Stimulated activated CD4-positive, alpha-beta T cell treated with anti-CD3 and anti-CD28 coated beads, TNF-alpha, amount 100 ng/mL, for 1 hour (primary cell): ENCODE data around the gene KLHL5.
"Not testable (repeated sequence)": the region's sequence is repeated elsewhere in the genome, so short reads cannot be mapped to it uniquely, and the experiment has no call there.

Experiments used
- DNase-seq, 3 donors: peaks; one replicate each; pipeline ENCODE4 v3.0.0-alpha.2; 2020; ENCODE audit warnings: low read depth in 3 of 3, low spot score in 1 of 3

The KLHL5 gene

DNA sequence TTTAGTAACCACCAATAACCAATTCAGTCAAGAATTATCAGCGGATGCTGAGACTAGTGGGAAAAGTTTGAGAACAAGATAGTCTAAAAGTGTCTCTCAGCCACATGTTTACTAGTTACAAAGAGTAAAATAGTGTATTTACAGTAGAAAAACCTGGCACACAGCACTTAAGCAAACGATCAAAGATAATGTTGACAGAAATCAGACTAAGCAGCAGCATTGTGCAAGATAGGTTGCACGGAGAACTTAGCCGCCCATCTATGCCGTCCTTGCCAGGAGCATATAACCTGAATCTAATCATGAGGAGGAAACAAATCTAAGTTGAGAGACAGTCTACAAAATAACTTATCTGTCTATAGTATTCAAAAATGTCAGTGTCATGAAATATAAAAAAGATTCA, 35.3 kb downstream of the KLHL5 start:
- DNase-seq = no peak

DNA sequence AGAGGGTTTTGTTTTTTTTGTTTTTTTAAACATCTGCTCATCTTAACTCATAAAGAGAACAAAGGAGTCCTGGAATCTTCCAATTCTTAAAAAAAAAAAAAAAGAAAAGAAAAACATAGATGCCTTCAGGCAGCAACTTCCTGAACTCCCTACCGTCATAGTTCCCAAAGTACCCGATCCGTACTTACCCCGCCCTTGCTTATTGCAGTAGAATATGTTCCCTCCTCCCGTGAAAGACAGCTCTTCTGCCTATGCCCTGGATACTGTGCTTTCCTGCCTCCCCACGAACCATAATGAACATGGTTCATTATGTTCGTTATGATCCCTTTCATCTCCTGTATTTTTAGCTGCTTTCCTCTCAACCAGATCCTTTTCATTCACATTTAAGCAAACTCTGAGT, 40.3 kb downstream of the KLHL5 start:
- no peak for DNase-seq

DNA sequence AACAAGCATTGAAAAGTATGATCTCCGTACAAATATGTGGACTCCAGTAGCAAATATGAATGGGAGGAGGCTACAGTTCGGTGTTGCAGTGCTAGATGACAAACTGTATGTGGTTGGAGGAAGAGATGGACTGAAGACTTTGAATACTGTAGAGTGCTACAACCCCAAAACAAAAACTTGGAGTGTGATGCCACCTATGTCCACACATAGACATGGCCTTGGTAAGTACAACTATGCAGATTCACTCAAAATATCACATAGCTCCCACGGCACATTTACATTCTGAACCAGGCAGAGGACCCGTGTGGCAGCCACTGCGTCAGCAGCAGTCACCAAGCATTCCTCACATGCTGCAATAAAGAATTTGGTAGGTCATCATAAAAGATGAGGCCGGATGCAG, 41.3 kb downstream of the KLHL5 start:
- DNase-seq = no peak

DNA sequence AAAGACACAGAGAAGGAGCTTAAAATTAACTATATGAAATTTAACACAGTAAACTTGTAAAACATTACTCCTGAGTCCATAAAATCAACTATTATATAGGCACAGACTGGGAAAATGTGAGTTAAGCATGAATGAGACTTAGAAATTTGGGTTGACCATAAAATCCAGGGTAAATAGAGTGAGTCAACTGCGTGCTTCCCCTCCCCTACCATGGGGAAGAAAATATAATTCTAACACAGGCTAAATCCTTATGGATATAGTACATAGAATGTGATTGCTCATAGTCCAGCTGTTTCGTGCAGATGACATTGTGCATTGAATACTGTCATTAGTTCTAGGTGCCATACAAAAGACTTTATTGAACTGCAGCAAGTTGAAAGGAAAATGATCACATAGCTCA, 42.2 kb downstream of the KLHL5 start:
- no peak for DNase-seq

DNA sequence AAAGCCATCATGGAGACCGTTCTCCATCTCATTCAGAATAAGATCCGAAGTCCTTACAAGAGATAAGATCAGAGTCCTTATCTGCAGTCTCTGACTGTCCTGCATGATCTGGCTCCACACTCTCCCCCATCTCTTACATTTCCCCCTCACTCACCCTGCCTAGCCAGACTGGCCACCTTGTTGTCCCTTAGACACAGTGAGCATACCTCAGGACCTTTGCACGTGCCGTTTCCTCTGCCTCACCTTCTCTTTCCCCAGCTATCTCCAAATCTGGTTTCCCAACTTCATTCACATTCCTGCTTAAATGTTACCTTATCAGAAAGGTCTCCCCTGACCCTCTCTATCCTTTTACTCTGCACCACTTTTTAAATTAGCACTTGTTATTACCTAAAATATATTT, 44.0 kb downstream of the KLHL5 start:
- DNase-seq = no peak

DNA sequence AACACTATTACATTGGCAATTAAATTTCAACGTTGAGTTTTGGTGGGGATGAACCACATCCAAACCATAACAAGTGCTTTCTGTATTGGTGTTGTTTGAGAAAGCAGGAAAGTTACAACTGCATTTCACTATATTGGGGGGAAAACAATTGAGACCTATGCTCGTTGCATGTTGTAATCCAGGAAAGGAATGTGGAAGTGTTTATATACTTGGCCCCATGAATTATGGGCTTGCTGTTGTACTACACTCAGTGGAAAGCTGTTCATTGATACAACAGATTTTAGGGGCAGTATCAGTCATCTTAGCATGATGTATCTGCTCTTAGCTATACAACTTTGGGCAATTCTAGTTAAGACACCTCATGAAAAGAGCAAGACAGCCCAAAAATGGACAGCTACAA, 52.4 kb downstream of the KLHL5 start:
- DNase-seq = no peak

GRCh38 chr4:39118034-39118658, 56.1 kb downstream of the KLHL5 start:
- DNase-seq = no peak

DNA sequence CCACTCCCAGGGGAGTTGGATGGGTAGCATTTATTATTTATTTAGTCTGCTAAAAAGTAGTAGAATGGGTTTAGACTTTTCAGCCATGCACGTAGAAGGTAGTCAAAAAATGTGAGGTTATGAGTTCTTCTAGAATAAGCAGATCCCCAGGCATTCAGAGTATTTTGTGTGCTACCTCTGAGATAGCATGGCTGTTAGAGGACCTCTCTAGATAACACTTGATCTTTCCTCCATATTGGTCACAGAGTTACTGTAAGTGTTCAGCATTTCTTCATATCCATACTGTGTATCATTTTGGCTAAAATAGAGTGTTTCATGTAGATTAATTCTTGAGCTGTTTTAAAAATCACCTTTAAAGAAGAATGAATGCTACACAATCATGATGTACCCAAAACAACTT, 58.4 kb downstream of the KLHL5 start:
- DNase-seq = no peak

DNA sequence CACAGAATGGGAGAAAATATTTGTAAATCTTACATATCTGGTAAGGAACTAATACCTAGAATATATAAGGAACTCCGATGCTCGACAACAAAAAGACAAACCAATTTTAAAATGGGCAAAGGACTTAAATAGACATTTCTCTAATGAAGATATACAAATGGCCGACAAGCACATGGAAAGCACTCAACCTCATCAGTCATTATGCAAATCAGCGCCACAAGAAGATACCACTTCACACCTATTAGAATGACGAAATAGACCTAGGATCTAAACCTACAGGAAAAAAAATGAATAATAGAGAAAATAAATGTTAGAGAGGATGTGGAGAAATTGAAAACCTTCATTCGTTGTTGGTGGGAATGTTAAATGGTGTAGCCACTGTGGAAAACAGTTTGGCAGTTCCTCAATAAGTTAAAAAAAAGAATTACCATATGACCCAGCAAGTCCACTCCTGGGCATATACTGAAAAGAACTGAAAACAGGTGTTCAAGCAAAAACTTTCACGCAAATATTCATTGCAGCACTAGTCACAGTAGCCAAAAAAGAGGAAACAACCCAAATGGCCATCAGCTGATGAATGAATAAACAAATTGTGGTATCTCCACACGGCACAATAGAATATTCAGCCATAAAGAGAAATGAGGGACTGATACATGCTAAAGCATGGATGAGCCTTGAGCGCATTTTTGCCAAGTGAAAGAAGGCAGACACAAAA, 63.0 kb downstream of the KLHL5 start:
- DNase-seq = no peak

DNA sequence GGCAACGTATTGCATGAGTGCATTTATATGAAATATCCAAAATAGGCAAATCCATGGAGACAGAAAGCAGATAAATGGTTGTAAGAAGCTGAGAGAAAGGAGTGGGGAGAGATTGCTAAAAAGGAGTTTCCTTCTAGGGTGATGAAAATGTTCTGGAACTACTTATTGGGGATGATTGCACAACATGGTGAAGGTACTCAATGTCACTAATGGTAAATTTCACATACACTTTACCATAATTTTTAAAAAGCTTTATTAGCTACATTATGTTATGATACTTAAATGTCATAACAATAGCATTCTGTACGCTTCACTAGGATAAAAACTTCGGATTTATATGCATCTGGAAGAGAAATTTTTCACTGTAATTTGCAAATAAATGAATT, 63.6 kb downstream of the KLHL5 start:
- no peak for DNase-seq

- DNase-seq = no peak
Measured at GRCh38 chr4:39126256-39127095, 64.4 kb downstream of the KLHL5 start.

DNA sequence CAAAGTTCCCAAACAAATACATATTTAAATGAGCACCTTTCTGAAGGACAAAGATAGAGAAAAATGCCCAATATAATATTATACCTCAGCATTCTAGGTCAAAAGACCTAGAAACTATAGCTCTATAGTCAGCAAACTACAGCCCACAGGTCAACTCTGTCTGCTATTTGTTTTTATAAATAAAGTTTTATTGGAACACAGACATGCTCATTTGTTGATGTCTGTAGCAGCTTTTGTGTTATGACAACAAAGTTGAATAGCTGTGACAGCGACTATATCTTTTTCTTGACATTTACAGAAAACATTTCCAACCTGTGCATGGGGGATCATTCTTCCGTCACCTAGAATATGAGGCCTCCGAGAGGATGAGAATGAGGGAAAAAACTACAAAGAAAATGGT, 71.6 kb downstream of the KLHL5 start:
- DNase-seq = no peak

- DNase-seq = no peak
Measured at GRCh38 chr4:39134683-39135306, 72.8 kb downstream of the KLHL5 start.

DNA sequence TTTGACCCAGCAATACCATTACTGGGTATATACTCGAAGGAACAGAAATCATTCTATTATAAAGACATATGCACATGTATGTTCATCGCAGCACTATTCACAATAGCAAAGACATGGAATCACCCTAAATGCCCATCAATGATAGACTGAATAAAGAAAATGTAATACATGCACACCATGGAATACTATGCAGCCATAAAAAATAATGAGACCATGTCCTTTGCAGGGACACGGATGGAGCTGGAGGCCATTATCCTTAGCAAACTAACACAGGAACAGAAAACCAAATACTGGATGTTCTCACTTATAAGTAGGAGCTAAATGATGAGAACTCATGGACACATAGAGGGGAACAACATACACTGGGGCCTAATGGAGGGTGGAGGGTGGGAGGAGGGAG, 76.2 kb downstream of the KLHL5 start:
- DNase-seq = not testable (repeated sequence)

DNA sequence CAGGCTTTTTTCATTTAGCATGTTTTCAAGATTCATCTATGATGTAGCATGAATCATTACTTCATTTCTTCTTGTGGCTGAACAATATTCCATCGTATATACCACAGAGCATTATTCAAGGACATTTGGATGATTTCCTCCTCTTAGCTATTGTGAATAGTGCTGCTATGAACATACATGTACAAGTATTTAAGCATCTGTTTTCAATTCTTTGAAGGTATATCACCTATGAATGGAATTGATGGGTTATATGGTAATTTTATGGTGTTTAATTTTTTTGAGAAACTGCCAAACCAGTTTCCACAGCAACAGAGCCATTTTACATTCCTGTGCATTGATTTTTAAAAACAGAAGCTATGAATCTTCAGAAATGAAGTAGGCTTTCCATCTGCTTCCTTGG, 84.2 kb downstream of the KLHL5 start:
- DNase-seq = no peak

- DNase-seq = no peak
Measured at GRCh38 chr4:39154009-39154408, 92.0 kb downstream of the KLHL5 start.

DNA sequence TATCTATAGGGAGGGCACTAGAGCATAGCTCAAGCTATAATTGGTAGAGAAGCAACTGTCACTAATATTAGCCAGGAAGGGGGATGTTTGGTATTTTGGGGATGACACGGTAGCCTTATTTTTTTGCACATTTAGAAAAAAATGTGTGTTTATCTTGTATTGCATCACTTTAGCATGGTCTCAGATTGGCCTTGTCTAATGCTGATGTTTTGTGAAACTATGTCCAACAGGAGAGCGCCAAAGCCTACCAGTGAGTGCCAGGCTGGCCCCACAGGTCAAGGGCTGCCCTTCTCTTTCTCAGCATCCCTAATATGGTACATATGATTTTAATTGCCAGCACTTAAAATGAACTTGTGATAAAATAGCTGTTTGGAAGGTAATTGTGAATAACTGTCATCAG, 95.5 kb downstream of the KLHL5 start:
- no peak for DNase-seq

DNA sequence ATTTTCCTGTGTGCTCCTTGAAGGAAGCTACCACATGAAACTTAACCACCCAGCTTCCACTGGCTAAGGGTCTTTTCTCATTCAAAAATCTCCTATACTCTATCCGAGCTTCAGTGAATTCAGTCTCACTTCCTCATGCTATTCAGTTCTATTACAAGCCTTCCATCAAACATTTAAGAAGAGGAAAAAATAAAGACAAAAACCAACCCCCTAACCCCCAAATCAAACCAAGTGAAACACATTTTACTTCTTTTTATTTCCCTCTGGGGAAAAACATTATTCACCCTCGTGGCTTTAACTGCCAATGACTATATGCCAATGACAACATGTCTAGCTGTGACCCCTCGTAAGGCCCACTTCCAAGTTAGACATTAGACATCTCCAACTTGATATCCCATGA, 104.1 kb downstream of the KLHL5 start:
- no peak for DNase-seq

DNA sequence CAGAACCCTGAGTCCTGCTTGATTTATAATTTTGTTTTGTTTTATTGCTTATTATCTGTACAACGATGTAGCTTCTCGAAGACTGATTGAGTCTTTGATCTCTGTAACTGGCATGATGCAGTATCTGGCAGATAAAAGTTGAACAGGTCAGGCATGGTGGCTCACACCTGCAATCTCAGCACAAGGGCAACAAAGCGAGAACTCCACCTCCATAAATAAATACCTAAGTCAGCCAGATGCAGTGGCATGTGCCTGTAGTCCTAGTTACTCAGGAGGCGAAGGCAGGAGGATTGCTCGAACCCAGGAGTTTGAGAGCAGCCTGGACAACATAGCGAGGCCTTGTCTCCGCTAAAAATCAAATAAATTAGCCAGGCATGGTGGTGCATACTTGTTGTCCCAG, 104.6 kb downstream of the KLHL5 start:
- no peak for DNase-seq

- no peak for DNase-seq
Measured at GRCh38 chr4:39169426-39169825, 107.4 kb downstream of the KLHL5 start.

- no peak for DNase-seq
Measured at GRCh38 chr4:39170301-39170700, 108.3 kb downstream of the KLHL5 start.
